PC-9 (cell line): ENCODE measurements around the gene TPCN2. TPM values are rescaled to one million over a fixed set of nuclear protein-coding genes. Genes with fewer than 3 reads are reported as not detected.

Experiments used
- BruUV-seq: library from RNA; stranded (reverse); fragments of 400-500 nt; replicated peaks from 2 replicates; lab custom pipeline; 2021; lab: Mats Ljungman, UMichigan
- CTCF ChIA-PET: fragments of 300-600 bp; sonication (Branson Sonifier 250); formaldehyde crosslinking; loops from one replicate; lab custom pipeline; 2022; ENCODE audit warnings: antibody characterized with exemption; lab: Charles Lee
- POLR2A ChIA-PET: fragments of 300-600 bp; sonication (Branson Sonifier 250); formaldehyde crosslinking; loops from one replicate; lab custom pipeline; 2022; ENCODE audit warnings: antibody characterized with exemption; ENCODE audit not compliant: unreplicated experiment; lab: Charles Lee
- DNase-seq, 2 experiments: peaks; one replicate each; pipeline versions ENCODE4 v3.0.0 to v3.0.0-alpha.2; 2015 to 2022; ENCODE audit warnings: mixed read lengths in 1 of 2
- H2AFZ ChIP-seq: fragments of 200-600 bp; sonication (generic); 2 replicates; pipeline ENCODE4 v1.8.1; 2017; ENCODE audit warnings: antibody characterized with exemption
- H3F3A ChIP-seq: fragments of 200-600 bp; sonication (generic); 2 replicates; pipeline ENCODE4 v1.8.1; 2017; ENCODE audit warnings: antibody characterized with exemption, mild to moderate bottlenecking, low read depth; ENCODE audit not compliant: insufficient read depth
- H3K27ac ChIP-seq: fragments of 200-600 bp; sonication (generic); 2 replicates; pipeline ENCODE4 v1.6.1; 2016; ENCODE audit warnings: mixed run types
- H3K27me3 ChIP-seq: fragments of 200-600 bp; sonication (generic); 2 replicates; pipeline ENCODE4 v1.6.1; 2016; ENCODE audit warnings: low read depth, mixed run types; ENCODE audit not compliant: insufficient read depth
- H3K36me3 ChIP-seq: fragments of 200-600 bp; sonication (generic); 2 replicates; pipeline ENCODE4 v1.6.1; 2016; ENCODE audit warnings: low read depth, mixed run types
- H3K4me1 ChIP-seq: fragments of 200-600 bp; sonication (generic); replicated peaks from 2 replicates; pipeline ENCODE4 v1.6.1; 2016; ENCODE audit warnings: mixed run types; ENCODE audit not compliant: insufficient read depth
- H3K4me2 ChIP-seq: fragments of 200-600 bp; sonication (generic); 2 replicates; pipeline ENCODE4 v1.6.1; 2017; ENCODE audit warnings: mixed run types
- H3K4me3 ChIP-seq: fragments of 200-600 bp; sonication (generic); 2 replicates; pipeline ENCODE4 v1.6.1; 2016; ENCODE audit warnings: mixed run types
- H3K79me2 ChIP-seq: fragments of 200-600 bp; sonication (generic); 2 replicates; pipeline ENCODE4 v1.6.1; 2017; ENCODE audit warnings: low read depth, mixed run types
- H3K9me2 ChIP-seq: fragments of 200-600 bp; sonication (generic); 2 replicates; pipeline ENCODE4 v1.8.1; 2017; ENCODE audit warnings: mild to moderate bottlenecking; ENCODE audit not compliant: insufficient read depth
- H3K9me3 ChIP-seq: fragments of 200-600 bp; sonication (generic); 2 replicates; pipeline ENCODE4 v1.8.1; 2016; ENCODE audit warnings: low read depth; ENCODE audit not compliant: insufficient read depth
- H4K20me1 ChIP-seq: fragments of 200-600 bp; sonication (generic); 2 replicates; pipeline ENCODE4 v1.8.1; 2017; ENCODE audit not compliant: insufficient read depth
- CTCF ChIP-seq: fragments of 200-600 bp; sonication (generic); conservative IDR thresholded peaks from 2 replicates; pipeline ENCODE4 v1.6.1; 2017; ENCODE audit warnings: mixed run types, antibody characterized with exemption, mild to moderate bottlenecking, moderate library complexity
- EZH2 ChIP-seq: fragments of 200-600 bp; sonication (generic); IDR thresholded peaks from 2 replicates; pipeline ENCODE4 v1.8.0; 2017; ENCODE audit warnings: antibody characterized with exemption, low read depth
- intact Hi-C: fragments of 100-400 bp; cut with micrococcal nuclease; formaldehyde crosslinking; loops from one replicate; pipeline ENCODE4 v1.10.0; 2022; ENCODE audit not compliant: unreplicated experiment
- total RNA-seq: library from RNA; stranded (reverse); gene quantifications from 2 replicates; pipeline ENCODE4 v1.2.3, GENCODE V29; 2021

TPCN2 gene
- total RNA-seq, 1 experiment from 2014 or later, result 24.8 TPM

- ChIA-PET POLR2A (no interaction called here), CTCF (no interaction called here)
- no peak overlapping the region for H3K27ac ChIP-seq
- H3K4me2 ChIP-seq, result no peak overlapping the region
- H3K4me3 ChIP-seq, result no peak overlapping the region
- no peak overlapping the region for H2AFZ ChIP-seq
- DNase-seq, result no peak
- TF ChIP-seq CTCF (no peak), EZH2 (no peak)
- H3K79me2 ChIP-seq, result no peaks in the 10 kb centered on the region
- peaks cover 15% of the 10 kb centered on the region for H3K4me1 ChIP-seq
- H3K9me3 ChIP-seq, result no peaks in the 10 kb centered on the region
- no peaks in the 10 kb centered on the region for H4K20me1 ChIP-seq
- peaks cover 15% of the 10 kb centered on the region for H3F3A ChIP-seq
- H3K9me2 ChIP-seq, result no peaks in the 10 kb centered on the region
- H3K36me3 ChIP-seq, result no peaks in the 10 kb centered on the region
- no TSS peak for BruUV-seq
- intact Hi-C loops, result loop anchor here (10.0 kb wide), 1 partner anchor 81 kb away; no protein-coding TSS in a partner anchor
- peaks cover 28% of the 10 kb centered on the region for H3K27me3 ChIP-seq
Observed at GRCh38 chr11:69003866-69004367, 44.8 kb upstream of the TPCN2 start.

GRCh38 chr11:69004411-69005182, 44.1 kb upstream of the TPCN2 start:
- POLR2A ChIA-PET, result no interaction called here
- Histone ChIP-seq H3K4me2 (no peak overlapping the region), H3K4me1 (peaks cover 22% of the 10 kb centered on the region), H3K9me3 (no peaks in the 10 kb centered on the region), H3K27ac (no peak overlapping the region), H2AFZ (no peak overlapping the region), H3K4me3 (no peak overlapping the region), H4K20me1 (no peaks in the 10 kb centered on the region), H3K36me3 (no peaks in the 10 kb centered on the region), H3F3A (peaks cover 20% of the 10 kb centered on the region), H3K9me2 (no peaks in the 10 kb centered on the region), H3K27me3 (peaks cover 28% of the 10 kb centered on the region), H3K79me2 (no peaks in the 10 kb centered on the region)
- intact Hi-C loops, result loop anchor here (10.0 kb wide), 1 partner anchor 80 kb away; no protein-coding TSS in a partner anchor
- BruUV-seq, result no TSS peak
- TF ChIP-seq CTCF (no peak), EZH2 (no peak)
- CTCF ChIA-PET, result no interaction called here
- no peak for DNase-seq

- peaks cover 28% of the 10 kb centered on the region for H3K27me3 ChIP-seq
- H2AFZ ChIP-seq, result no peak overlapping the region
- intact Hi-C loops, result loop anchor here (10.0 kb wide), 1 partner anchor 80 kb away; no protein-coding TSS in a partner anchor
- BruUV-seq, result no TSS peak
- no peak overlapping the region for H3K4me2 ChIP-seq
- no peaks in the 10 kb centered on the region for H3K9me3 ChIP-seq
- H3K4me1 ChIP-seq, result peaks cover 28% of the 10 kb centered on the region
- no peaks in the 10 kb centered on the region for H4K20me1 ChIP-seq
- no peak overlapping the region for H3K4me3 ChIP-seq
- H3K27ac ChIP-seq, result no peak overlapping the region
- no peaks in the 10 kb centered on the region for H3K9me2 ChIP-seq
- ChIA-PET POLR2A (no interaction called here), CTCF (no interaction called here)
- no peaks in the 10 kb centered on the region for H3K36me3 ChIP-seq
- TF ChIP-seq EZH2, result no peak
- no peak for TF ChIP-seq CTCF
- DNase-seq, result no peak
- H3K79me2 ChIP-seq, result no peaks in the 10 kb centered on the region
- H3F3A ChIP-seq, result peaks cover 22% of the 10 kb centered on the region
Observed at GRCh38 chr11:69005183-69005630, 43.5 kb upstream of the TPCN2 start.
